ENCODE data around the gene ITIH2. TPM values are rescaled to one million over a fixed set of nuclear protein-coding genes. Genes with fewer than 3 reads are reported as not detected.
"Not testable (repeated sequence)": the region's sequence is repeated elsewhere in the genome, so short reads cannot be mapped to it uniquely, and the experiment has no call there.

Gene ITIH2
- total and polyA plus RNA-seq, 3 experiments from 2014 or later: not detected

DNA sequence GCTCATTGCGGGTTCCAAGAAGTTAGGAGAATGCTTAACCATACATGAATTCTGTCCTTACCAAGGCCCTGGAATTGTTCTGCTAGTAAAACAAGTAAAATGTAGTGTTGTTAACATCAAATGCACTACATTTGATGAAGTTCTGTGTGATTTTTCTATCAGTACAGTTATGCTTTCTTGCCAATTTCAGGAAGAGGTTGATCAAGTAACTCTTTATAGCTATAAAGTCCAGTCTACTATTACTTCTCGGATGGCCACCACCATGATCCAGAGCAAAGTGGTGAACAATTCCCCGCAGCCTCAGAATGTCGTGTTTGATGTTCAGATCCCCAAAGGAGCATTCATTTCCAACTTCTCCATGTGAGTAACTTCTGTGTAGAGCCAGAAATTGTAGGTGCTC is 5.7 kb downstream of the ITIH2 start:
- H3K36me3 ChIP-seq (ENCODE audit: insufficient read depth, low read length): no peaks in the 10 kb centered on the region
- H3K27ac ChIP-seq (ENCODE audit: low read depth, low read length): no peak overlapping the region
- no peak overlapping the region for H3K27ac Mint-ChIP-seq
- H3K4me3 ChIP-seq (ENCODE audit: low read length): no peak overlapping the region
- no peaks in the 10 kb centered on the region for H3K4me1 Mint-ChIP-seq
- no peaks in the 10 kb centered on the region for H3K9me3 Mint-ChIP-seq
- no peak for DNase-seq
- H3K36me3 Mint-ChIP-seq: no peaks in the 10 kb centered on the region
- ChIA-PET POLR2A (no interaction called here), CTCF (interaction anchor here (1.6 kb wide), 1 partner anchor 22 kb away, joined by 4 read pairs; no protein-coding TSS in a partner anchor)
- H3K27me3 Mint-ChIP-seq: peaks cover 15 to 52% of the 10 kb centered on the region in 2 donors
- no peaks in the 10 kb centered on the region for H3K9me3 ChIP-seq (ENCODE audit: low read length)
- no peak overlapping the region for H3K4me3 Mint-ChIP-seq
- H3K4me1 ChIP-seq (ENCODE audit: insufficient read depth, low read length): no peaks in the 10 kb centered on the region
- peaks cover 6% of the 10 kb centered on the region for H3K27me3 ChIP-seq (ENCODE audit: insufficient read depth, low read length, poor library complexity, severe bottlenecking)

DNA sequence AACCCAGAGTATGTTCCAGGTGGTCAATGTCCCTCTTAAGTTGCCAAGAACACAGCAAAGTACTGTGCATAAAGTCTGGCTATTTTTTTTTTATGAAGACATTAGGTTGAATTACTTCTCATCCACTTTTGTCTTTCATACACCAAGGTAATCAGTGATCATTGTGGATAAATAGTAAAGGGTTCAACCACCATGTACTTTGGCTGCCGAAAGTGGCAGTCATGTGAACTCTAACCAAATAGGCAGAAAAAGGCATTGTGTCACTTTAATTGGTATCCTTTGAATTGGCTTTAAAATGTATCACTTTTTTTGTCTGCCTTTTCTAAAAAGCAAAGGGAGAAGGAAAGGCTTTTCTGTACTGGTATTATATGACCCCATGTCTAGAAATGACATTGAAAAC is 7.3 kb downstream of the ITIH2 start:
- H3K9me3 ChIP-seq (ENCODE audit: low read length): no peaks in the 10 kb centered on the region
- no peak overlapping the region for H3K4me3 ChIP-seq (ENCODE audit: low read length)
- CTCF ChIA-PET: no interaction called here
- H3K4me1 Mint-ChIP-seq: no peaks in the 10 kb centered on the region
- no peaks in the 10 kb centered on the region for H3K4me1 ChIP-seq (ENCODE audit: insufficient read depth, low read length)
- peaks cover 13 to 47% of the 10 kb centered on the region in 2 donors for H3K27me3 Mint-ChIP-seq
- H3K27ac Mint-ChIP-seq: no peak overlapping the region
- H3K9me3 Mint-ChIP-seq: no peaks in the 10 kb centered on the region
- POLR2A ChIA-PET: no interaction called here
- H3K36me3 Mint-ChIP-seq: no peaks in the 10 kb centered on the region
- DNase-seq: no peak
- H3K27ac ChIP-seq (ENCODE audit: low read depth, low read length): no peak overlapping the region
- H3K36me3 ChIP-seq (ENCODE audit: insufficient read depth, low read length): no peaks in the 10 kb centered on the region
- peaks cover 1% of the 10 kb centered on the region for H3K27me3 ChIP-seq (ENCODE audit: insufficient read depth, low read length, poor library complexity, severe bottlenecking)
- no peak overlapping the region for H3K4me3 Mint-ChIP-seq

GRCh38 chr10:7711075-7711474 is 8.0 kb downstream of the ITIH2 start:
- H3K27ac Mint-ChIP-seq; POLR2A ChIA-PET; H3K36me3 ChIP-seq (ENCODE audit: insufficient read depth, low read length); H3K36me3 Mint-ChIP-seq; H3K9me3 Mint-ChIP-seq; H3K27ac ChIP-seq (ENCODE audit: low read depth, low read length); CTCF ChIA-PET; H3K4me1 ChIP-seq (ENCODE audit: insufficient read depth, low read length); H3K4me3 Mint-ChIP-seq; H3K9me3 ChIP-seq (ENCODE audit: low read length); H3K4me1 Mint-ChIP-seq; H3K27me3 ChIP-seq (ENCODE audit: insufficient read depth, low read length, poor library complexity, severe bottlenecking); H3K4me3 ChIP-seq (ENCODE audit: low read length); DNase-seq: not testable (repeated sequence)
- peaks cover 14 to 48% of the 10 kb centered on the region in 2 donors for H3K27me3 Mint-ChIP-seq

DNA sequence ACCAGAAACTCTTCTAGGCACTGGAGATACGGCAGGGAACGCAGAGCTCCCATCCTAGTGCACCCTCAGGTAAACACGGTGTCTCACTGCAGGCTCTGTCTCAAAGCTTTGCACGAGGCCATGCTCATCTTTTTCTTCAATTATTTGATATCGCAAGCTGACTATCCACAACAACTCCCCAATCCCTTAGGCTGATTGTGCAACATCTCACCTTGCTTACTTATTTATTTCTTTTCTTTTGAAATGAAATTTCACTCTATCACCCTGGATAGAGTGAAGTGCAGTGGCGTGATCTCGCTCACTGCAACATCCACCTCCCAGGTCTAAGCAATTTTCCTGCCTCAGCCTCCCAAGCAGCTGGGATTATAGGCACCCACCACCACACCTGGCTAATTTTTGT is 12.4 kb downstream of the ITIH2 start:
- H3K36me3 ChIP-seq (ENCODE audit: insufficient read depth, low read length): no peaks in the 10 kb centered on the region
- H3K4me1 Mint-ChIP-seq: no peaks in the 10 kb centered on the region
- H3K4me3 Mint-ChIP-seq: no peak overlapping the region
- H3K27ac ChIP-seq (ENCODE audit: low read depth, low read length): no peak overlapping the region
- no peaks in the 10 kb centered on the region for H3K9me3 ChIP-seq (ENCODE audit: low read length)
- CTCF ChIA-PET: no interaction called here
- peaks cover 0 to 3% (median 3%) of the 10 kb centered on the region in 3 donors for H3K36me3 Mint-ChIP-seq
- H3K27me3 Mint-ChIP-seq: peaks cover 21 to 57% of the 10 kb centered on the region in 2 donors
- H3K27ac Mint-ChIP-seq: no peak overlapping the region
- no peaks in the 10 kb centered on the region for H3K27me3 ChIP-seq (ENCODE audit: insufficient read depth, low read length, poor library complexity, severe bottlenecking)
- H3K4me1 ChIP-seq (ENCODE audit: insufficient read depth, low read length): no peaks in the 10 kb centered on the region
- H3K4me3 ChIP-seq (ENCODE audit: low read length): no peak overlapping the region
- POLR2A ChIA-PET: no interaction called here
- no peaks in the 10 kb centered on the region for H3K9me3 Mint-ChIP-seq
- no peak for DNase-seq

- Mint-ChIP-seq H3K4me3 (no peak overlapping the region), H3K9me3 (peaks cover 0 to 1% (median 0%) of the 10 kb centered on the region in 5 donors), H3K27ac (no peak overlapping the region), H3K36me3 (peaks cover 0 to 4% (median 3%) of the 10 kb centered on the region in 3 donors), H3K27me3 (peaks cover 16 to 46% of the 10 kb centered on the region in 2 donors), H3K4me1 (no peaks in the 10 kb centered on the region)
- H3K27ac ChIP-seq (ENCODE audit: low read depth, low read length): no peak overlapping the region
- H3K27me3 ChIP-seq (ENCODE audit: insufficient read depth, low read length, poor library complexity, severe bottlenecking): no peaks in the 10 kb centered on the region
- H3K9me3 ChIP-seq (ENCODE audit: low read length): no peaks in the 10 kb centered on the region
- no peaks in the 10 kb centered on the region for H3K36me3 ChIP-seq (ENCODE audit: insufficient read depth, low read length)
- no peaks in the 10 kb centered on the region for H3K4me1 ChIP-seq (ENCODE audit: insufficient read depth, low read length)
- H3K4me3 ChIP-seq (ENCODE audit: low read length): no peak overlapping the region
- ChIA-PET POLR2A (no interaction called here), CTCF (no interaction called here)
- no peak for DNase-seq
Measured at GRCh38 chr10:7717767-7718166, 14.7 kb downstream of the ITIH2 start.

DNA sequence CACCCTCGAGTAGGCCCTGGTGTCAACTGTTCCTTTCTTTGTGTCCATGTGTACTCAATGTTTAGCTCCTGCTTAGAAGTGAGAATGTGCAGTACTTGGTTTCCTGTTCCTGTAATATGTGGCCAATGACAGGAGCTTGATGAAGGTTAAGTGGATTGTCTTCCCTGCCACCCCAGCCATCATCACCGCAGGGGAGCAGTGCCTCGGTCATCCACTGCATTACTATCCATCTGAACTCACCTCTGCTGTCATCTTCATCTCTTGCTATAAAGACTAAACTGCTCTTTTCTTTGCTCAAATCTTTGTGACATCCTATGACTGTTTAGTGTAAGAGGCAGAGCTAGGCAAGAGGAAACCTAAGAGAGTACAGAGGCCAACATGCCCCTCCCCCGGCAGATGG is 15.6 kb downstream of the ITIH2 start:
- no peak overlapping the region for H3K27ac Mint-ChIP-seq
- H3K27me3 ChIP-seq (ENCODE audit: insufficient read depth, low read length, poor library complexity, severe bottlenecking): no peaks in the 10 kb centered on the region
- no peaks in the 10 kb centered on the region for H3K36me3 ChIP-seq (ENCODE audit: insufficient read depth, low read length)
- H3K9me3 ChIP-seq (ENCODE audit: low read length): no peaks in the 10 kb centered on the region
- H3K4me1 ChIP-seq (ENCODE audit: insufficient read depth, low read length): no peaks in the 10 kb centered on the region
- peaks cover 0 to 6% (median 0%) of the 10 kb centered on the region in 5 donors for H3K9me3 Mint-ChIP-seq
- CTCF ChIA-PET: interaction anchor here (1.2 kb wide), 1 partner anchor 20 kb away, joined by 3 read pairs; no protein-coding TSS in a partner anchor
- H3K27ac ChIP-seq (ENCODE audit: low read depth, low read length): no peak overlapping the region
- H3K4me3 ChIP-seq (ENCODE audit: low read length): no peak overlapping the region
- POLR2A ChIA-PET: no interaction called here
- peaks cover 0 to 4% (median 4%) of the 10 kb centered on the region in 3 donors for H3K36me3 Mint-ChIP-seq
- no peaks in the 10 kb centered on the region for H3K4me1 Mint-ChIP-seq
- H3K4me3 Mint-ChIP-seq: no peak overlapping the region
- H3K27me3 Mint-ChIP-seq: peaks cover 14 to 44% of the 10 kb centered on the region in 2 donors
- no peak for DNase-seq

DNA sequence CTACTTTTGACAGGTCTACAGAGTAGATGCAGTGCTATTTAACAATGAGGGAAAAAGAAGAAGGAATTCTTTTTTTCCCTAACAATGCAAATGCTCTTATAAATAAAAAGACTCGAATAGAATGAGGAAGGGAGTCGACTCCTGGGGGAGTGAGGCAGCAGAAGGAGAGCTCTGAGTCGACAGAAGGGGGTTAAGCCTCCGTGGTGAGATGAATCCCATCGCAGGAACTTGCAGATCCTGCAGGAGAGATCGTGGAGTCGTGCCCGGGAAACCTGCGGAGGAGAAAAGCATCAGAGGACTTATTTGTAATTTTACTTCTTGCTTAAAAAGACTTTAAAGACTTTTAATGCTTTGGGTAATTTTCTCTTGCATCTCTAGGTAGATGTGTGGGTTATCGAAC is 17.4 kb downstream of the ITIH2 start:
- Histone ChIP-seq H3K4me3 (ENCODE audit: low read length) (no peak overlapping the region), H3K36me3 (ENCODE audit: insufficient read depth, low read length) (no peaks in the 10 kb centered on the region), H3K27me3 (ENCODE audit: insufficient read depth, low read length, poor library complexity, severe bottlenecking) (no peaks in the 10 kb centered on the region), H3K9me3 (ENCODE audit: low read length) (no peaks in the 10 kb centered on the region), H3K27ac (ENCODE audit: low read depth, low read length) (no peak overlapping the region), H3K4me1 (ENCODE audit: insufficient read depth, low read length) (no peaks in the 10 kb centered on the region)
- Mint-ChIP-seq H3K36me3 (peaks cover 0 to 5% (median 4%) of the 10 kb centered on the region in 3 donors), H3K27me3 (peaks cover 14 to 38% of the 10 kb centered on the region in 2 donors), H3K4me1 (no peaks in the 10 kb centered on the region), H3K4me3 (no peak overlapping the region), H3K27ac (no peak overlapping the region), H3K9me3 (peaks cover 0 to 7% (median 0%) of the 10 kb centered on the region in 5 donors)
- DNase-seq: no peak
- ChIA-PET POLR2A (no interaction called here), CTCF (no interaction called here)

GRCh38 chr10:7722927-7723529 is 19.9 kb downstream of the ITIH2 start:
- H3K9me3 ChIP-seq (ENCODE audit: low read length): no peaks in the 10 kb centered on the region

More at GRCh38 chr10:7722927-7723529, 19.9 kb downstream of the ITIH2 start:
- CTCF ChIA-PET: no interaction called here
- POLR2A ChIA-PET: no interaction called here
- Histone ChIP-seq H3K4me3 (ENCODE audit: low read length) (no peak overlapping the region), H3K27ac (ENCODE audit: low read depth, low read length) (no peak overlapping the region), H3K4me1 (ENCODE audit: insufficient read depth, low read length) (no peaks in the 10 kb centered on the region), H3K27me3 (ENCODE audit: insufficient read depth, low read length, poor library complexity, severe bottlenecking) (no peaks in the 10 kb centered on the region), H3K36me3 (ENCODE audit: insufficient read depth, low read length) (no peaks in the 10 kb centered on the region)
- peaks cover 0 to 7% (median 0%) of the 10 kb centered on the region in 5 donors for H3K9me3 Mint-ChIP-seq
- peaks cover 0 to 5% (median 4%) of the 10 kb centered on the region in 3 donors for H3K36me3 Mint-ChIP-seq
- H3K4me3 Mint-ChIP-seq: no peak overlapping the region
- H3K27me3 Mint-ChIP-seq: peaks cover 6 to 24% of the 10 kb centered on the region in 2 donors
- no peak overlapping the region for H3K27ac Mint-ChIP-seq
- H3K4me1 Mint-ChIP-seq: no peaks in the 10 kb centered on the region
- DNase-seq: no peak
